WI38 (cell line): ENCODE results near the gene CDR2L.

Experiments
- H3K4me3 ChIP-seq: 2 replicates; pipeline ENCODE4 v1.5.1; 2011; ENCODE audit warnings: low read depth, mild to moderate bottlenecking, control low read depth, low read length
- TF ChIP-seq, protein P1 (sequence below): IDR thresholded peaks from 2 replicates; pipeline ENCODE4 v1.5.1; 2012; ENCODE audit warnings: low read depth, mild to moderate bottlenecking, control low read depth, low read length

CDR2L gene

DNA sequence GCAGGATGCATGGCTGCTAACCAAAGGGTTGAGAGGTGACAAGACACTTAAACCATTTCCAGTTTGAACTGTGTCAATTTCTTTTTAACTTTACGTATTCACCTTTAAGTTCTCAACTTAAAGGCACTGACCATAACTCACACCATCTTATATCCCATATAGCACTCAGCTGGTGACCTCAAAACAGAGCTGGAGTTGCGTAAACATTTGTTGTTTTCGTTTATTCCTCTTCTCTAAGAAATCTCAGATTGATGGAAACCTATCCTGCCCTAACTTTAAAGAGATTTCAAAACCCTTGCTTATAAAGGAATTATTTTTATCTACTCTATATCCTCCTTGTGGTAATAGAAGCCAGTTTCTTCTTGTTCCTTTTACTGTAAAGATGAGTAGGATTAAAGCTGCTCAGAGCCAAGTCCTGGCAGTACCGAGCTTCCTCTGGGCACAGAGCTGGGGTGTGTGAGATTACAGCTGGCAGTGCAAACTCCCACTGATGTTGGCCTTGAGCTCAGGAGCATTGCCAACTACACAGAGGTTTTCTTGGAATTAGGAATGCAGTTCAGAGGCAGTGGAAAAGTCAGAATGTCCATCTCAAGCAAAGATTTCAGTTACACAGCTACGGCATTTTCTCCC, 60.9 kb downstream of the CDR2L start:
- TF ChIP-seq, protein P1, sequence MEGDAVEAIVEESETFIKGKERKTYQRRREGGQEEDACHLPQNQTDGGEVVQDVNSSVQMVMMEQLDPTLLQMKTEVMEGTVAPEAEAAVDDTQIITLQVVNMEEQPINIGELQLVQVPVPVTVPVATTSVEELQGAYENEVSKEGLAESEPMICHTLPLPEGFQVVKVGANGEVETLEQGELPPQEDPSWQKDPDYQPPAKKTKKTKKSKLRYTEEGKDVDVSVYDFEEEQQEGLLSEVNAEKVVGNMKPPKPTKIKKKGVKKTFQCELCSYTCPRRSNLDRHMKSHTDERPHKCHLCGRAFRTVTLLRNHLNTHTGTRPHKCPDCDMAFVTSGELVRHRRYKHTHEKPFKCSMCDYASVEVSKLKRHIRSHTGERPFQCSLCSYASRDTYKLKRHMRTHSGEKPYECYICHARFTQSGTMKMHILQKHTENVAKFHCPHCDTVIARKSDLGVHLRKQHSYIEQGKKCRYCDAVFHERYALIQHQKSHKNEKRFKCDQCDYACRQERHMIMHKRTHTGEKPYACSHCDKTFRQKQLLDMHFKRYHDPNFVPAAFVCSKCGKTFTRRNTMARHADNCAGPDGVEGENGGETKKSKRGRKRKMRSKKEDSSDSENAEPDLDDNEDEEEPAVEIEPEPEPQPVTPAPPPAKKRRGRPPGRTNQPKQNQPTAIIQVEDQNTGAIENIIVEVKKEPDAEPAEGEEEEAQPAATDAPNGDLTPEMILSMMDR: no peak

DNA sequence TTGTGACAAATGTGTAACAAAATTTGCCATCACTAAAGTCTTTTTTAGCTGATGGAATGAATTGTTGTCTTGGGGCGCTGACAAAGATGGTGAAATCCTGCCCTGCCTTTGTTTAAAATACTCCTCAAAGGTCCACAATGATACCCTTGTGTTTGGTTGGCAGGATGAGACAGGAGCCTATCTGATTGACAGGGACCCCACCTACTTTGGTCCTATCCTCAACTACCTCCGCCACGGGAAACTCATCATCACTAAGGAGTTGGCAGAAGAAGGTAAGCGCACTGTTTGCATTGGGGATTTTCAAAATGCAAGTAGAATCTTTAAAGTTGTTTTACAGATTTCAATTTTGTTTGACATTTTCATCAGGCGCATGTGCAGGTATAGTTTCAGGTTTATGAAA, 61.6 kb downstream of the CDR2L start:
- peak overlapping the region; percentile 92; the same call in 1 of the 2 replicates for H3K4me3 ChIP-seq
- TF ChIP-seq, protein P1: no peak

More for the DNA sequence above, 60.9 kb downstream of the CDR2L start:
- peak overlapping the region; percentile 92 for H3K4me3 ChIP-seq

DNA sequence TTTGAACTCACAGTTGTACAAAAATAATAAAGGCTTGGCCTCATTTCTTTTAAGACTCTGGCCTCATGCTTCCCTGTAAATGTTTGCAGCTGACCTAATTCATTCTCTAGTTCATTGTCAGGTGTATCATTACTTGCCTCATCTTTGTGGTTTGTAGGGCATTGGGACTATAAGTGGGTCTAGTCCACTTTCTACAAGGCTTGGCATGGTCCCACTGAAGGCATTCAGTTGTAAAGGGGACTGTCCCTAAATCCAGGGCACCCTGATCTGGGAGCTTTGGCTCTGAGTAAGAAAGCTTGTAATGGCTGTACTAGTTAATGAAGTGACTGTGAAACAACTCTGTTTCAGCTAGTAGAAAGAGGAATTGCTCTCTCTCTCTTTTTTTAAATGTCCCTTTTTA, 62.3 kb downstream of the CDR2L start:
- no peak overlapping the region for H3K4me3 ChIP-seq
- TF ChIP-seq, protein P1: no peak

DNA sequence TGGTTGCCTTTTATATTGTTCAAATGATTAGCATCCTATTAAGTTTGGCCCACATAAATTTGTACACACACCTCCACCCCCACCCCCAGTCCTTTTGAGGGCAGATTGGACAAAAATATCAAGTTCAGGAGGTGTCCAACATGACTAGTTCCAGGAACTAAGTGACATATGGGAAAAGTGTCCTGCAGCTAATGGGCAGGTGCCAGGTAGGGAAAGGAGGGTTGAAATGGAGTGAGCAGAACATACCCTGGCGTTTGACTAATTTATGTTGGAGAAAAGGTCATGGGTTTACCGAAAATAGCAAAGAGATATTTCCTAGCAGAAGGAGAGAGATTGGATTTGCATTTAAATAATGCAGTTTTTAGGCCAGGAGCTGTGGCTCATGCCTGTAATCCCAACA, 64.5 kb downstream of the CDR2L start:
- no peak overlapping the region for H3K4me3 ChIP-seq
- TF ChIP-seq, protein P1: no peak
